ENCODE data around the gene PAWR.

- TF ChIP-seq, protein P1, sequence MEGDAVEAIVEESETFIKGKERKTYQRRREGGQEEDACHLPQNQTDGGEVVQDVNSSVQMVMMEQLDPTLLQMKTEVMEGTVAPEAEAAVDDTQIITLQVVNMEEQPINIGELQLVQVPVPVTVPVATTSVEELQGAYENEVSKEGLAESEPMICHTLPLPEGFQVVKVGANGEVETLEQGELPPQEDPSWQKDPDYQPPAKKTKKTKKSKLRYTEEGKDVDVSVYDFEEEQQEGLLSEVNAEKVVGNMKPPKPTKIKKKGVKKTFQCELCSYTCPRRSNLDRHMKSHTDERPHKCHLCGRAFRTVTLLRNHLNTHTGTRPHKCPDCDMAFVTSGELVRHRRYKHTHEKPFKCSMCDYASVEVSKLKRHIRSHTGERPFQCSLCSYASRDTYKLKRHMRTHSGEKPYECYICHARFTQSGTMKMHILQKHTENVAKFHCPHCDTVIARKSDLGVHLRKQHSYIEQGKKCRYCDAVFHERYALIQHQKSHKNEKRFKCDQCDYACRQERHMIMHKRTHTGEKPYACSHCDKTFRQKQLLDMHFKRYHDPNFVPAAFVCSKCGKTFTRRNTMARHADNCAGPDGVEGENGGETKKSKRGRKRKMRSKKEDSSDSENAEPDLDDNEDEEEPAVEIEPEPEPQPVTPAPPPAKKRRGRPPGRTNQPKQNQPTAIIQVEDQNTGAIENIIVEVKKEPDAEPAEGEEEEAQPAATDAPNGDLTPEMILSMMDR (IDR thresholded peaks at IDR 0.05) = no peak
- no peak for TF ChIP-seq ZFX (IDR thresholded peaks at IDR 0.05; ENCODE audit: borderline replicate concordance)
Measured at GRCh38 chr12:79673354-79673753, 17.4 kb downstream of the PAWR start.

Data from 22Rv1 (cell line).